ENCODE results near the gene PCBP3.

The PCBP3 gene

GRCh38 chr21:45963232-45963570 is 319.7 kb downstream of the PCBP3 start:
- no peak for TF ChIP-seq CTCF (conservative IDR thresholded peaks at IDR 0.05; ENCODE audit: control insufficient read depth, insufficient read depth, low read depth, low read length)
- DNase-seq (ENCODE audit: low read depth), result peak; percentile 66
- H3K4me3 ChIP-seq (ENCODE audit: control insufficient read depth, low read depth, low read length), result no peak overlapping the region

GRCh38 chr21:45964649-45965048 is 321.1 kb downstream of the PCBP3 start:
- no peak for TF ChIP-seq CTCF (conservative IDR thresholded peaks at IDR 0.05; ENCODE audit: control insufficient read depth, insufficient read depth, low read depth, low read length)
- no peak for DNase-seq (ENCODE audit: low read depth)
- H3K4me3 ChIP-seq (ENCODE audit: control insufficient read depth, low read depth, low read length), result no peak overlapping the region

GRCh38 chr21:45965084-45965809 is 321.7 kb downstream of the PCBP3 start:
- TF ChIP-seq CTCF (conservative IDR thresholded peaks at IDR 0.05; ENCODE audit: control insufficient read depth, insufficient read depth, low read depth, low read length), result no peak
- no peak overlapping the region for H3K4me3 ChIP-seq (ENCODE audit: control insufficient read depth, low read depth, low read length)
- no peak for DNase-seq (ENCODE audit: low read depth)

- no peak for DNase-seq (ENCODE audit: low read depth)
- H3K4me3 ChIP-seq (ENCODE audit: control insufficient read depth, low read depth, low read length), result no peak overlapping the region
- TF ChIP-seq CTCF (conservative IDR thresholded peaks at IDR 0.05; ENCODE audit: control insufficient read depth, insufficient read depth, low read depth, low read length), result no peak
Measured at GRCh38 chr21:45966791-45967394, 323.4 kb downstream of the PCBP3 start.

GRCh38 chr21:45969921-45970673 is 326.6 kb downstream of the PCBP3 start:
- no peak for DNase-seq (ENCODE audit: low read depth)
- no peak for TF ChIP-seq CTCF (conservative IDR thresholded peaks at IDR 0.05; ENCODE audit: control insufficient read depth, insufficient read depth, low read depth, low read length)
- no peak overlapping the region for H3K4me3 ChIP-seq (ENCODE audit: control insufficient read depth, low read depth, low read length)

- H3K4me3 ChIP-seq (ENCODE audit: control insufficient read depth, low read depth, low read length), result no peak overlapping the region
- DNase-seq (ENCODE audit: low read depth), result no peak
- TF ChIP-seq CTCF (conservative IDR thresholded peaks at IDR 0.05; ENCODE audit: control insufficient read depth, insufficient read depth, low read depth, low read length), result peak; percentile 83
Measured at GRCh38 chr21:45970674-45971615, 327.4 kb downstream of the PCBP3 start.
